PC-3 (cell line): ENCODE data around the gene EIPR1. TPM values are rescaled to one million over a fixed set of nuclear protein-coding genes. Genes with fewer than 3 reads are reported as not detected.

Experiments
- ATAC-seq: fragments of 200-7000 bp; cut with Tn5 transposase; 2 replicates; pipeline ENCODE4 v1.9.1; 2020; ENCODE audit warnings: mild to moderate bottlenecking, moderate library complexity
- BruUV-seq: library from RNA; stranded (reverse); fragments of 400-500 nt; replicated peaks from 2 replicates; lab custom pipeline; 2021; lab: Mats Ljungman, UMichigan
- CTCF ChIA-PET: fragments of 300-600 bp; sonication (Branson Sonifier 250); formaldehyde crosslinking; loops from one replicate; lab custom pipeline; 2022; ENCODE audit warnings: antibody characterized with exemption; lab: Charles Lee
- POLR2A ChIA-PET: fragments of 300-600 bp; sonication (Branson Sonifier 250); formaldehyde crosslinking; loops from one replicate; lab custom pipeline; 2022; ENCODE audit warnings: antibody characterized with exemption; ENCODE audit not compliant: unreplicated experiment; lab: Charles Lee
- DNase-seq: peaks from one replicate; pipeline ENCODE4 v3.0.0-alpha.2; 2015
- H2AFZ ChIP-seq: fragments of 300-600 bp; sonication (generic); 2 replicates; pipeline ENCODE4 v1.6.0; 2016; ENCODE audit warnings: antibody characterized with exemption, low read length
- H3F3A ChIP-seq: fragments of 300-600 bp; sonication (generic); one replicate; pipeline ENCODE4 v1.6.0; 2017; ENCODE audit warnings: antibody characterized with exemption, low read length, control low read depth, mild to moderate bottlenecking; ENCODE audit not compliant: unreplicated experiment
- H3K27ac ChIP-seq: fragments of 300-600 bp; sonication (generic); 2 replicates; pipeline ENCODE4 v1.5.1; 2016; ENCODE audit warnings: mild to moderate bottlenecking, low read length
- H3K27me3 ChIP-seq: fragments of 300-600 bp; sonication (generic); 2 replicates; pipeline ENCODE4 v1.6.1; 2016; ENCODE audit warnings: low read length, mixed read lengths
- H3K36me3 ChIP-seq: fragments of 300-600 bp; sonication (generic); 2 replicates; pipeline ENCODE4 v1.6.1; 2016; ENCODE audit warnings: low read depth, mixed run types, low read length, mixed read lengths
- H3K4me1 ChIP-seq: fragments of 300-600 bp; sonication (generic); 2 replicates; pipeline ENCODE4 v1.5.1; 2016; ENCODE audit warnings: low read length; ENCODE audit not compliant: insufficient read depth
- H3K4me2 ChIP-seq: fragments of 300-600 bp; sonication (generic); 2 replicates; pipeline ENCODE4 v1.6.0; 2016; ENCODE audit warnings: low read length
- H3K4me3 ChIP-seq: fragments of 300-600 bp; sonication (generic); 2 replicates; pipeline ENCODE4 v1.5.1; 2016; ENCODE audit warnings: mild to moderate bottlenecking, low read length, mixed read lengths
- H3K79me2 ChIP-seq: fragments of 300-600 bp; sonication (generic); 2 replicates; pipeline ENCODE4 v1.6.1; 2017; ENCODE audit warnings: low read length, mixed read lengths
- H3K9ac ChIP-seq: fragments of 300-600 bp; sonication (generic); 2 replicates; pipeline ENCODE4 v1.6.0; 2016; ENCODE audit warnings: mild to moderate bottlenecking, low read length
- H3K9me2 ChIP-seq: fragments of 300-600 bp; sonication (generic); replicated peaks from 2 replicates; pipeline ENCODE4 v1.6.1; 2016; ENCODE audit warnings: mixed run types, low read length, mixed read lengths
- H3K9me3 ChIP-seq: fragments of 300-600 bp; sonication (generic); 2 replicates; pipeline ENCODE4 v1.6.1; 2016; ENCODE audit warnings: low read length, mixed read lengths
- H4K20me1 ChIP-seq: fragments of 300-600 bp; sonication (generic); 2 replicates; pipeline ENCODE4 v1.6.1; 2016; ENCODE audit warnings: low read length, mixed read lengths
- EZH2 ChIP-seq: fragments of 300-600 bp; sonication (generic); IDR thresholded peaks from one replicate; pipeline ENCODE4 v1.6.1; 2017; ENCODE audit warnings: antibody characterized with exemption, mild to moderate bottlenecking, low read length; ENCODE audit not compliant: unreplicated experiment
- EZH2phosphoT487 ChIP-seq: fragments of 300-600 bp; sonication (generic); IDR thresholded peaks from 2 replicates; pipeline ENCODE4 v1.6.1; 2018; ENCODE audit warnings: mild to moderate bottlenecking, antibody characterized with exemption, low read length, borderline replicate concordance
- intact Hi-C: fragments of 100-400 bp; cut with micrococcal nuclease; formaldehyde crosslinking; loops from 2 replicates; pipeline ENCODE4 v1.9.0; 2023
- total RNA-seq: library from RNA; depleted of rRNA; stranded (reverse); fragments of >200 nt; gene quantifications from 2 replicates; pipeline ENCODE4 v1.2.3, GENCODE V29; 2014
- TF ChIP-seq, protein P1 (sequence below): fragments of 300-600 bp; sonication (generic); conservative IDR thresholded peaks from 2 replicates; pipeline ENCODE4 v1.5.1; 2017; ENCODE audit warnings: antibody characterized with exemption, low read depth, mild to moderate bottlenecking, low read length

The EIPR1 gene
- total RNA-seq, 1 experiment from 2014 or later: 90.1 TPM

DNA sequence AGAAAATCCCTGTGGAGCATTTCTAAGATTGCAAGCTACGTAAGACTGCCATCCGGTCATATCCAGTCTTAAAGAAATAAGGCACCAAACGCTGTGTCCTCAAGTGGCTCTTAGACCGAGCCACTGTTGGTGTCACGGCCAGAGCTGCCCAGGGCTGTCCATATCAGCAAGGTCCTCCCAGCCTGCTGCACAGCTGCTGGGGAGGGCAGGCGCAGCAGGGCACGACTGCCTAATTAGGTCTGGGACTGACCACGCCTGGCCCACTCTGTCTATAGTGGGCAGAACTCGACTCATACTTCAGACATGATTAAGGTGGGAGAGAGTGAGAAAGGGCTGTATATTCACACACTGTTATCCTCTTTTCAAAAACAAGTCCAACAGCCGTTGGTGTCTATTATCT lies 39.3 kb downstream of the EIPR1 start:
- no peak for DNase-seq
- ChIA-PET POLR2A (no interaction called here), CTCF (no interaction called here)
- BruUV-seq: no TSS peak
- Histone ChIP-seq H3K9me2 (no peaks in the 10 kb centered on the region), H3K4me3 (no peak overlapping the region), H3F3A (no peaks in the 10 kb centered on the region), H3K27me3 (no peaks in the 10 kb centered on the region), H3K4me2 (no peak overlapping the region), H3K36me3 (peaks cover 6% of the 10 kb centered on the region; the same call in 1 of the 2 replicates), H4K20me1 (no peaks in the 10 kb centered on the region), H3K4me1 (no peaks in the 10 kb centered on the region), H2AFZ (no peak overlapping the region), H3K9me3 (no peaks in the 10 kb centered on the region), H3K27ac (no peak overlapping the region), H3K9ac (no peak overlapping the region), H3K79me2 (no peaks in the 10 kb centered on the region)
- intact Hi-C loops: no loop called here
- ATAC-seq: no peak
- TF ChIP-seq EZH2phosphoT487: no peak
- no peak for TF ChIP-seq EZH2
- TF ChIP-seq, protein P1, sequence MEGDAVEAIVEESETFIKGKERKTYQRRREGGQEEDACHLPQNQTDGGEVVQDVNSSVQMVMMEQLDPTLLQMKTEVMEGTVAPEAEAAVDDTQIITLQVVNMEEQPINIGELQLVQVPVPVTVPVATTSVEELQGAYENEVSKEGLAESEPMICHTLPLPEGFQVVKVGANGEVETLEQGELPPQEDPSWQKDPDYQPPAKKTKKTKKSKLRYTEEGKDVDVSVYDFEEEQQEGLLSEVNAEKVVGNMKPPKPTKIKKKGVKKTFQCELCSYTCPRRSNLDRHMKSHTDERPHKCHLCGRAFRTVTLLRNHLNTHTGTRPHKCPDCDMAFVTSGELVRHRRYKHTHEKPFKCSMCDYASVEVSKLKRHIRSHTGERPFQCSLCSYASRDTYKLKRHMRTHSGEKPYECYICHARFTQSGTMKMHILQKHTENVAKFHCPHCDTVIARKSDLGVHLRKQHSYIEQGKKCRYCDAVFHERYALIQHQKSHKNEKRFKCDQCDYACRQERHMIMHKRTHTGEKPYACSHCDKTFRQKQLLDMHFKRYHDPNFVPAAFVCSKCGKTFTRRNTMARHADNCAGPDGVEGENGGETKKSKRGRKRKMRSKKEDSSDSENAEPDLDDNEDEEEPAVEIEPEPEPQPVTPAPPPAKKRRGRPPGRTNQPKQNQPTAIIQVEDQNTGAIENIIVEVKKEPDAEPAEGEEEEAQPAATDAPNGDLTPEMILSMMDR: no peak

DNA sequence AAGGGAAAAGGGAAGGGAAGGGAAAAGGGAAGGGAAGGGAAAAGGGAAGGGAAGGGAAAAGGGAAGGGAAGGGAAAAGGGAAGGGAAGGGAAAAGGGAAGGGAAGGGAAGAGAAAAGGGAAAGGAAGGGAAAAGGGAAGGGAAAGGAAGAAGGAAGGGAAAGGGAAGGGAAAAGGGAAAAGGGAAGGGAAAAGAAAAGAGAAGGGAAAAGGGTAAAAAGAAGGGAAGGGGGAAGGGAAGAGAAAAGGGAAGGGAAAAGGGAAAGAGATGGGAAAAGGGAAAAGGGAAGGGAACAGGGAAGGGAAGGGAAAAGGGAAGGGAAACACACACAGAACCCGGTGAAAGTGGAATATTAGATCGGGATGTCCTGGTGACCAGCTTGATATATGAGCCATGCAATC lies 40.8 kb downstream of the EIPR1 start:
- no peak for TF ChIP-seq EZH2phosphoT487
- TF ChIP-seq, protein P1: no peak
- TF ChIP-seq EZH2: no peak
- Histone ChIP-seq H3K79me2 (no peaks in the 10 kb centered on the region), H3K4me2 (no peak overlapping the region), H3K27me3 (no peaks in the 10 kb centered on the region), H4K20me1 (no peaks in the 10 kb centered on the region), H2AFZ (no peak overlapping the region), H3K9me2 (no peaks in the 10 kb centered on the region), H3K27ac (no peak overlapping the region), H3K9ac (no peak overlapping the region), H3K9me3 (no peaks in the 10 kb centered on the region), H3K36me3 (peaks cover 10% of the 10 kb centered on the region; the same call in 1 of the 2 replicates), H3K4me1 (no peaks in the 10 kb centered on the region), H3K4me3 (no peak overlapping the region), H3F3A (no peaks in the 10 kb centered on the region)
- DNase-seq (no peak), ATAC-seq (no peak)
- CTCF ChIA-PET: no interaction called here
- POLR2A ChIA-PET: no interaction called here
- BruUV-seq: no TSS peak
- intact Hi-C loops: no loop called here

DNA sequence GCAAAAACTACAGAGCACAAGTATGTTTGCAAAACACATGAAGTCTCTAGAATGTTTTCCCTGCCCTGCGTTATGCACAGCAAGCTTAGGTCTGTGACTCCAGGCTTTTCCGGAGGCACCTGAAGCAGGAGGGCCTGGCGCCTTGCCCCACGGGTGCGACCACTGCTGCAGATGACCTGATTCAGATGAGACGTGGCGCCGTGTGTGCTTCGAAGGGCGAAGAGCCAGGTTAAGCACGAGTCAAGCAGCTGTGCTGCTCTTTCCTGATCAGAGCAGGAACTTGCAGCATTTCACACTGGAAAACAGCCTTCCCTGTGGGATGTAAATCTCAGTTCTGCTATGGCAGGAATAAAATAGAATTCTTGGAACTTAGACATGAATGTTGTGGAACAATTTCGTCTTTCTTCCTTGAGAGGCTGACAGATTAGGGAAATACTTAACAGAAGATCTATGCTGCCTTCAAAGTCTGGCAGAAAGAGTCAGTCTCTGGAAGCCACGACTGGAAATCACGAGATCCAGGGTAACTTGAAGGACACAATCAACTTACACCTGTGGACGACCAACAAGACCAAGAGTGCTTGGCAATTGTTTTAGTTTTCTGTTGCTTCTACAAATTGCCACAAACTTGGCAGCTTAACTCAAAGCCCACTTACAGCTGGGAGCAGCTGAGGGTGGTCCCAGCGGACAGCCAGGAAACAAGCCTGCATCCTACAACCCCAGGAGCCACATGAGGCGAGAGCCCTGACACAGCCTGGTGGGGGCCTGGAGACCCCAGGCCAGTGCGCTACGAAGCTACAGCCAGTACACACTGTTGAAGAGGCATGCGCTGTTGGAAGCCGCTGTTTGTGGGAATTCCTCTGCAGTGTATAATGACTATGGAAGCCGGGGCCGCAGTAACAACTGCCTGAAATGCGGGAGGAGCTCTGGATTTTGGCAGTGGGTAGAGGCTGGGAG lies 42.9 kb downstream of the EIPR1 start:
- ChIA-PET POLR2A (no interaction called here), CTCF (no interaction called here)

More for the DNA sequence above, 42.9 kb downstream of the EIPR1 start:
- DNase-seq: no peak
- intact Hi-C loops: no loop called here
- Histone ChIP-seq H2AFZ (no peak overlapping the region), H3K79me2 (peaks cover 4% of the 10 kb centered on the region; the same call in 1 of the 2 replicates), H3K4me3 (no peak overlapping the region), H3K9me3 (no peaks in the 10 kb centered on the region), H3K9me2 (no peaks in the 10 kb centered on the region), H4K20me1 (no peaks in the 10 kb centered on the region), H3F3A (no peaks in the 10 kb centered on the region), H3K4me2 (no peak overlapping the region), H3K27ac (no peak overlapping the region), H3K4me1 (no peaks in the 10 kb centered on the region), H3K36me3 (peaks cover 17% of the 10 kb centered on the region), H3K27me3 (no peaks in the 10 kb centered on the region), H3K9ac (no peak overlapping the region)
- no TSS peak for BruUV-seq
- TF ChIP-seq EZH2phosphoT487 (no peak), EZH2 (no peak)
- TF ChIP-seq, protein P1: no peak
- no peak for ATAC-seq
